HAP-1 (cell line): ENCODE results near the gene CCDC121.

Experiments
- DNase-seq, 2 experiments: peaks; one replicate each; pipeline ENCODE4 v3.0.0-alpha.2; 2016 to 2020; ENCODE audit warnings: low spot score in 2 of 2
- H3K27me3 ChIP-seq: fragments of 250-450 bp; sonication (Bioruptor Pico); 2 replicates; pipeline ENCODE4 v1.5.1; 2020; ENCODE audit warnings: low read depth, mild to moderate bottlenecking, moderate library complexity
- H3K36me3 ChIP-seq: fragments of 250-450 bp; sonication (Bioruptor Pico); replicated peaks from 2 replicates; pipeline ENCODE4 v1.5.1; 2020; ENCODE audit warnings: mild to moderate bottlenecking
- H3K4me1 ChIP-seq: fragments of 250-450 bp; sonication (Bioruptor Pico); 2 replicates; pipeline ENCODE4 v1.5.1; 2020; ENCODE audit warnings: mild to moderate bottlenecking
- H3K4me3 ChIP-seq: fragments of 250-450 bp; sonication (Bioruptor Pico); 2 replicates; pipeline ENCODE4 v1.5.1; 2020; ENCODE audit warnings: mild to moderate bottlenecking, moderate library complexity
- H3K9me3 ChIP-seq: fragments of 250-450 bp; sonication (Bioruptor Pico); 2 replicates; pipeline ENCODE4 v1.5.1; 2020; ENCODE audit warnings: mild to moderate bottlenecking, moderate library complexity
- in situ Hi-C: fragments of 300-500 bp; cut with MboI; formaldehyde crosslinking; loops from 3 replicates; pipeline ENCODE4 v1.14.3; 2020; ENCODE audit warnings: low sequenced_read_pairs, inconsistent platforms, mixed read lengths

Gene CCDC121

GRCh38 chr2:27583390-27583915, 45.4 kb downstream of the CCDC121 start:
- no peaks in the 10 kb centered on the region; the same call in 1 of the 2 replicates for H3K9me3 ChIP-seq
- 0 out of 2 replicates have a peak, but pooled peaks cover 3% of the 10 kb centered on the region for H3K36me3 ChIP-seq
- no peaks in the 10 kb centered on the region for H3K27me3 ChIP-seq
- DNase-seq, result no peak
- in situ Hi-C loops, result no loop called here
- peaks cover 16% of the 10 kb centered on the region for H3K4me1 ChIP-seq
- H3K4me3 ChIP-seq, result peak overlapping the region; percentile 65

GRCh38 chr2:27582695-27583389, 46.0 kb downstream of the CCDC121 start, which contains the start of gene ZNF512:
Gene ZNF512, plus strand, starts transcription at chr2:27583042. Its CDS starts 71 bp downstream, at chr2:27583113.
- Histone ChIP-seq H3K27me3 (no peaks in the 10 kb centered on the region), H3K36me3 (0 out of 2 replicates have a peak, but pooled peaks cover 3% of the 10 kb centered on the region), H3K4me3 (peak within 1 kb of the TSS; percentile 65), H3K4me1 (peaks cover 16% of the 10 kb centered on the region), H3K9me3 (no peaks in the 10 kb centered on the region; the same call in 1 of the 2 replicates)
- DNase-seq, result peak; percentile 95 to 98
- in situ Hi-C loops, result no loop called here

- Histone ChIP-seq H3K4me1 (peaks cover 16% of the 10 kb centered on the region), H3K36me3 (0 out of 2 replicates have a peak, but pooled peaks cover 3% of the 10 kb centered on the region), H3K4me3 (peak overlapping the region; percentile 65), H3K27me3 (no peaks in the 10 kb centered on the region), H3K9me3 (no peaks in the 10 kb centered on the region; the same call in 1 of the 2 replicates)
- in situ Hi-C loops, result no loop called here
- DNase-seq, result no peak
Measured at GRCh38 chr2:27582129-27582694, 46.6 kb downstream of the CCDC121 start.

GRCh38 chr2:27581417-27582128, 47.2 kb downstream of the CCDC121 start:
- 0 out of 2 replicates have a peak, but pooled peaks cover 3% of the 10 kb centered on the region for H3K36me3 ChIP-seq
- no peak for DNase-seq
- peaks cover 16% of the 10 kb centered on the region for H3K4me1 ChIP-seq
- no peaks in the 10 kb centered on the region; the same call in 1 of the 2 replicates for H3K9me3 ChIP-seq
- H3K27me3 ChIP-seq, result no peaks in the 10 kb centered on the region
- no peak overlapping the region for H3K4me3 ChIP-seq
- in situ Hi-C loops, result no loop called here
